ENCODE data around the gene KIF3B.
"Not testable (repeated sequence)": the region's sequence is repeated elsewhere in the genome, so short reads cannot be mapped to it uniquely, and the experiment has no call there.

The KIF3B gene

GRCh38 chr20:32329817-32330554 is 52.5 kb downstream of the KIF3B start:
- no peak for DNase-seq (ENCODE audit: low read depth in 2 of 2, low spot score in 1 of 2)

GRCh38 chr20:32330555-32330897 is 53.1 kb downstream of the KIF3B start:
- no peak for DNase-seq (ENCODE audit: low read depth in 2 of 2, low spot score in 1 of 2)

DNA sequence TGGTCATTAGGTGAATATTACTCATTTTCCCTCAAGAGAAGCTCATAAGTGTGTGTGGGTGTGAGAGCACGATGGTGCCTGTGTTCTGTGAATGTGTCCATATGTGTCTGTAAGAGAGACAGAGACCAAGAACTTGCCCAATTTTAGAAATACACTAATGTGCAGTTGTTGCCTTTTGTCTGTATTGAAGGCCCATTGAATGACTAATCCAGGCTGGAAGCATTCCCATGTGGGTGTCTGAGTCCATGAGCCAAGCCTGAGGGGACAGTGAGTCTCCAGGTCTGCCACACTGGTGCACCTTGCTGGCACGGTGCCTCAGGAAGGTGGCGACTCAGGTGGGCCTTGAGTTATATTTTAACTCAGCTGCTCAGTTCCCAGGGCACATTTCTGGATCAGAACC is 55.2 kb downstream of the KIF3B start:
- DNase-seq (ENCODE audit: low read depth in 2 of 2, low spot score in 1 of 2) = no peak

DNA sequence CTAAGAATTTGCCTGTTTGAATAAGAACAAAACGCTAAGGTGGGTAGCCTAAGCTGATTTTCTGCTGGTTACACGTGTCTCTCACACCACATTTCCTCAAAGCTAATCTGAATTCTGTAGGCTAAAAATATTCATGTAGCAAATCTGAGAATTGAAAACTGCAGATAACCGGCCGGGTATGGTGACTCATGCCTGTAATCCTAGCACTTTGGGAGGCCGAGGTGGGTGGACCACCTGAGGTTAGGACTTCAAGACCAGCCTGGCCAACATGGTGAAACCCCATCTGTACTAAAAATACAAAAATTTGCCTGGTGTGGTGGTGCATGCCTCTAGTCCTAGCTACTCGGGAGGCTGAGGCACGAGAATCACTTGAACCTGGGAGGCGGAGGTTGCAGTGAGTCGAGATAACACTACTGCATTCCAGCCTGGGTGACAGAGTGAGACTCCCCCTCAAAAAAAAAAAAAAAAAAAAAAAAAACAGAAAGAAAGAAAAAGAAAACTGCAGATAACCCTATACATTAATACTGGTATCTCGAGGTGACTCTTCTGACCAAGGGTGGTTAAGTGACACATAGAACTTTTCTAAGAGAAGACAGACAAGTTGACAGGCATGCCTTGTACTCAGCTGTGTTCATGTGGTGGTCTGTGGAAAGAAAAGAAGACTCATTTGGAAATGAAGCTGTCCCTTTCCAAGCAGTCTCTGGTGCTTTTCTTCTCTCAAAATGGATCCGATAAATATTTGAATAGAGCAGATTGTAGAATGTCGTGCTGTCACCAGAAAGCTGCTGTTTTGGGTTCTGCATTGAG is 55.9 kb downstream of the KIF3B start:
- no peak for DNase-seq (ENCODE audit: low read depth in 2 of 2, low spot score in 1 of 2)

DNA sequence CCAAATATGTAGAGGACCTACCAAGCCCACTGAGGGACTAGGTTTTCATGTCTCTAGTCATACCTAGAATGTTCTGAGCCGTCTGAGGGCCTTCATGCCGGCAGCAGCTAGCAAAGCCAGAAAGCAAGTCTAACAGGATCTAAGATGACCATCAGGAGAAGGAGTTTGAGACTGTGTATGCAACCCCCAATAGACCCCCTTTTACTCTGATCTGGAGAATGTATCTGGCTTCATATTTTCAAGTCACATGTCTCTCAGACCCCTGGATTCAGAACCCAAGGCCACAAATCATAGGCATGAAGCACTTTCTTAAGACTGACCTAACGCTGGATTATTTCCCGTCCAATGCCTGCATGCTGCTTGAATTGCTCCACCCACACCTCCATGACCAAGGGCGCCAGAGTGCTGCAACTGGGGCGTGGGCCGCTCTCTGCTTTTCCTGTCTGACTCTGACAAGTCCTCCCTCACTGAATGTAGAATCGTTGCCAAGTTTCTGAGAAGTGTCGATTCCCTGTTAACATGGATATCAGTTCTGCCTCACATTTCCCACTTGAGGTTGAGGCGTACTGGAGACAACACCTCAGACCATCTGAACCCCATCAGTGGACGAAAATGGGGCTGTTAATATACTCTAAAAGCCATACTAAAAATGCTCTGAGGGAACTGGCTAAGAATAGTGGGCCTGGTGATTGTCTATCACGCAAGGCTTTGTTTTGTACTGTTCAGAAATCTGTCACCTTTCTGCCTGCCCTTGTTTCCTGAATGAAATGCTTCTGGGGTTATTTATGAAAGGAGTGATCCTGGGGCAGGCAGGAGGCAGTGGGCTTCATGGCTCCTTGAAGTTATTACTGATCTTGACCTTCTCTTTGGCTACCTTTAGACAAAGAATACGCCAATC is 56.8 kb downstream of the KIF3B start:
- DNase-seq (ENCODE audit: low read depth in 2 of 2, low spot score in 1 of 2) = no peak

DNA sequence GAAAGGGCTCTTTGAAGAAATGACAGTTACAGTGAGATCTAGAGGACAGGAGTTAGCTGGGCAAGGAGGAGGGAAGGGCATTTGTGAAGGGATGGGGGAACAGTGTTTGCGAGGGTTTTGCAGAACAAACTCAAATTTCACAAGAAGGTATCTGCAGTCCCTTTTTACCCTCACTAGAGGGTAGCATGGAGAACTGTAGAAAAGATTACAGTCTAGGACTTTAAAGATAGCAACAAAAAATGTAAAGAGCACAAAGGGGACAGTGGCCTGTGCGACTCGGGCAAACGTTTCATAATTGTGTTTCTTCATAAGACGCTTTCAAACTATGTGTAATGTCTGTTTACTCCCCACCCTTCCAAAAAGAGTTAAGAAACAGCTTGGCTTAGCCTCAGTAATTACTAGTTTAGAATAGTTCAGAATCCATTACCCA is 59.5 kb downstream of the KIF3B start:
- no peak for DNase-seq (ENCODE audit: low read depth in 2 of 2, low spot score in 1 of 2)

GRCh38 chr20:32337937-32338661 is 60.6 kb downstream of the KIF3B start:
- DNase-seq (ENCODE audit: low read depth in 2 of 2, low spot score in 1 of 2) = no peak

DNA sequence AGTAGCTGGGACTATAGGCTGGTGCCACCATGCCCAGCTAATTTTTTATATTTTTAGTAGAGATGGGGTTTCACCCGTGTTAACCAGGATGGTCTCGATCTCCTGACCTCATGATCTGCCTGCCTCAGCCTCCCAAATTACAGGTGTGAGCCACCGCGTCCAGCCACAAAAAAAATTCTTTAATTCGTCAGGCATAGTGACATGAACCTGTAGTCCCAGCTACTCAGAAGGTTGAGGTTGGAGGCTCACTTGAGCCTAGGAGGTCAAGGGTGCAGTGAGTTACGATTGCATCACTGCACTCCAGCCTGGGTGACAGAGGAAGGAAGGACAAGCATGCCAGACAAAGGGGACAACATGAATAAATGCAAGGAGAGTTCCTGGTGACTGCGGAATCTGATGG is 61.2 kb downstream of the KIF3B start:
- no peak for DNase-seq (ENCODE audit: low read depth in 2 of 2, low spot score in 1 of 2)

GRCh38 chr20:32339116-32339515 is 61.7 kb downstream of the KIF3B start:
- no peak for DNase-seq (ENCODE audit: low read depth in 2 of 2, low spot score in 1 of 2)

- not testable (repeated sequence) for DNase-seq (ENCODE audit: low read depth in 2 of 2, low spot score in 1 of 2)
Observed at GRCh38 chr20:32341053-32341452, 63.6 kb downstream of the KIF3B start.

- no peak for DNase-seq (ENCODE audit: low read depth in 2 of 2, low spot score in 1 of 2)
Observed at GRCh38 chr20:32343439-32343838, 66.0 kb downstream of the KIF3B start.

DNA sequence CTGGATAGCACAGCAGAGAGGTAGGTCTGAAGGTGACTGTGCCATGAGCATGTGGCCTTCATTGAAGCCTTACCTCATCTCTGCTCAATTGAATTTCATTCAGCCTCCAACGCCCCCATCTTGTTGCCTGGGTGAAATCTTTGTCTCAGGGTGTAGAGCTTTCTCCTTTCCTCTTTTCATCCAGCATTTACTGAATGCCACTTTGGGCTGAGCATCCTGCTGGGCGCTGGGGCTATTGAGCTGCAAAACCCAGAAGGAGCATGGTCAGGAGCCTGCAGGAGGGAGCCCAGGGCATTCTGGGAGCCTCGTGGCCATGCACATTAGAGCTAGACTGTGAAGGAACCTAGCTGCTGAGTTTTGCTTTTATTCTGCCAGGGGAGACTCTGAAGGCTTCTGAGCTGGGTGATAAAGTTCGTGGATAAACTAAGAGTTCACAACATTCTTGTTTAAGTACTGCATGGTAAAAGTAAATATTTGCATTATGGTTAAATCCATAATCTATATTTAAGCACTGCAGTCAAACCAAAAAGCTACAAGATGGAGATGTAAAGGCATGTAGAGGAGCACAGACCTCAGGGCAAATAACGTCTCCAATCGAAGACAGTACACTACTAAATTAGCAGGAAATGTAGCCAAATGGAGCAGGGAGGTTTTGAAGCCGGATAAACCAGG is 67.5 kb downstream of the KIF3B start:
- DNase-seq (ENCODE audit: low read depth in 2 of 2, low spot score in 1 of 2) = no peak

GRCh38 chr20:32348207-32348606 is 70.8 kb downstream of the KIF3B start:
- no peak for DNase-seq (ENCODE audit: low read depth in 2 of 2, low spot score in 1 of 2)

DNA sequence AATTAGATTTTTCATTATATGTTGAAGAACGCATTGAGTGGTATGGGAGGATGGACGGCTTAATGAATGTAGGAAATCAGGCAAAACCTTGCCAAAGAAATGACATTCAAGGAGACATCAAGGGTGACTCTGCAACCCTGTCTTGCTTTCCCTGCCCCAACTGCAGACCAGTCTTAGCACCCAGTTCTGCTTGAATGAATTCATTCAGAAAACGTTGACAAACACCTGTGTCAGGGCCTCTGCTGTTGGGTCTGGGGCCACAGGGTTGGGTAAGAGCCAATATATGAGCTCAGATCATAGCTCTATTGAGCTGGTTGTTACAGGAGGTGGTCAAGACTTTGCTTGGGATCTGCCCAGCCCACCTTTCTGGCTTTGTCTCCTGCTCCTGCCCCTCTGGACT is 73.0 kb downstream of the KIF3B start:
- DNase-seq (ENCODE audit: low read depth in 2 of 2, low spot score in 1 of 2) = no peak

- no peak for DNase-seq (ENCODE audit: low read depth in 2 of 2, low spot score in 1 of 2)
Observed at GRCh38 chr20:32352121-32352720, 74.8 kb downstream of the KIF3B start.

DNA sequence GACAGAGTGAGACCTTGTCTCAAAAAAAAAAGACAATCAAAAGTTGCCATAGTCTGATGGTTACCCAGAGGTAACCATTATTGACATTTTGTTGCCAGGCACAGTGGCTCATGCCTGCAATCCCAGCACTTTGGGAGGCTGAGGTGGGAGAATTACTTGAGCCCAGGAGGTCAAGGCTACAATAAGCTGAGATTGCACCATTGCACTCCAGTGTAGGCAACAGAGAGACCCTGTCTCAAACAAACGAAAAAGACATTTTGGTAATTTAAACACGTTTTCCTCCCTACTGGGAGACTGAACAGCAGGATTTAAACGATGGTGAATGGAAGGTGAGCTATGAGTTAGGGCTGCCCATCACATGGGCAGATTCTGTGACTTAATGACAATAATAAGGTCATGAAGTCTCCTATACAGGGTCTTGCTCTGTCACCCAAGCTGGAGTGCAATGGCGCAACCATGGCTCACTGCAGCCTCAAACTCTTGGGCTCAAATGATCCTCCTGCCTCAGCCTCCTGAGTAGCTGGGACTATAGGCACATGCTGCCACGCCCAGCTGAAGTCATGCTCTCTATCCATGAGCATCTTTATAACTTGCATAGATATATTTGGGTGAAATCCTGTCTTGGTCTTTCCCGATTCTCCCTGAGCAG is 76.5 kb downstream of the KIF3B start:
- DNase-seq (ENCODE audit: low read depth in 2 of 2, low spot score in 1 of 2) = no peak

- DNase-seq (ENCODE audit: low read depth in 2 of 2, low spot score in 1 of 2) = no peak
Observed at GRCh38 chr20:32354592-32355416, 77.4 kb downstream of the KIF3B start.

- no peak for DNase-seq (ENCODE audit: low read depth in 2 of 2, low spot score in 1 of 2)
Observed at GRCh38 chr20:32355417-32355841, 78.0 kb downstream of the KIF3B start.
